SK-N-SH treated with all-trans-retinoic acid at 6 μM for 48 hours (cell line): Measurements from ENCODE around the gene MAPKBP1.

Source experiments
- ARNTL ChIP-seq: fragments of 450-650 bp; formaldehyde crosslinking; IDR thresholded peaks from 2 replicates; pipeline ENCODE4 v1.5.0; 2020; ENCODE audit warnings: low read depth, mild to moderate bottlenecking, moderate library complexity, borderline replicate concordance
- BACH2 ChIP-seq: fragments of 250-450 bp; sonication (Bioruptor Pico); IDR thresholded peaks from 2 replicates; pipeline ENCODE4 v1.9.0; 2021; ENCODE audit warnings: mild to moderate bottlenecking, borderline replicate concordance
- CSDC2 ChIP-seq: fragments of 250-450 bp; sonication (Bioruptor Pico); IDR thresholded peaks from 2 replicates; pipeline ENCODE4 v1.5.0; 2020; ENCODE audit warnings: mild to moderate bottlenecking, moderate library complexity
- ESRRG ChIP-seq: fragments of 250-450 bp; sonication (Bioruptor Pico); IDR thresholded peaks from 2 replicates; pipeline ENCODE4 v1.6.1; 2021; ENCODE audit warnings: mild to moderate bottlenecking
- GLIS3 ChIP-seq: fragments of 250-450 bp; sonication (Bioruptor Pico); IDR thresholded peaks from 2 replicates; pipeline ENCODE4 v1.5.0; 2020; ENCODE audit warnings: mild to moderate bottlenecking, moderate library complexity
- PPARA ChIP-seq: fragments of 250-450 bp; sonication (Bioruptor Pico); IDR thresholded peaks from 2 replicates; pipeline ENCODE4 v1.5.0; 2020; ENCODE audit warnings: mild to moderate bottlenecking, borderline replicate concordance
- RARB ChIP-seq: fragments of 250-450 bp; sonication (Bioruptor Pico); IDR thresholded peaks from 2 replicates; pipeline ENCODE4 v1.8.0; 2021; ENCODE audit warnings: mild to moderate bottlenecking, moderate library complexity
- TCF4 ChIP-seq: fragments of 250-450 bp; sonication (Bioruptor Pico); IDR thresholded peaks from 2 replicates; pipeline ENCODE4 v1.8.0; 2021; ENCODE audit warnings: mild to moderate bottlenecking, moderate library complexity, borderline replicate concordance
- ZFP30 ChIP-seq: fragments of 450-650 bp; formaldehyde crosslinking; IDR thresholded peaks from 2 replicates; pipeline ENCODE4 v1.5.0; 2022; ENCODE audit warnings: mild to moderate bottlenecking, moderate library complexity
- ZNF565 ChIP-seq: fragments of 450-650 bp; formaldehyde crosslinking; conservative IDR thresholded peaks from 2 replicates; pipeline ENCODE4 v1.5.0; 2020; ENCODE audit warnings: low read depth, mild to moderate bottlenecking, moderate library complexity
- TF ChIP-seq, protein P1 (sequence below): fragments of 250-450 bp; sonication (Bioruptor Pico); IDR thresholded peaks from 2 replicates; pipeline ENCODE4 v1.8.0; 2020; ENCODE audit warnings: mild to moderate bottlenecking, moderate library complexity, borderline replicate concordance
- TF ChIP-seq, protein P2 (sequence below): fragments of 250-450 bp; sonication (Bioruptor Pico); IDR thresholded peaks from 2 replicates; pipeline ENCODE4 v1.5.1; 2021; ENCODE audit warnings: mild to moderate bottlenecking, moderate library complexity
- TF ChIP-seq, protein P3 (sequence below): fragments of 250-450 bp; sonication (Bioruptor Pico); IDR thresholded peaks from 2 replicates; pipeline ENCODE4 v1.5.1; 2020; ENCODE audit warnings: low read depth, mild to moderate bottlenecking, moderate library complexity
- TF ChIP-seq, protein P4 (sequence below): fragments of 250-450 bp; sonication (Bioruptor Pico); IDR thresholded peaks from 2 replicates; pipeline ENCODE4 v1.5.0; 2020; ENCODE audit warnings: mild to moderate bottlenecking, moderate library complexity

DNA sequence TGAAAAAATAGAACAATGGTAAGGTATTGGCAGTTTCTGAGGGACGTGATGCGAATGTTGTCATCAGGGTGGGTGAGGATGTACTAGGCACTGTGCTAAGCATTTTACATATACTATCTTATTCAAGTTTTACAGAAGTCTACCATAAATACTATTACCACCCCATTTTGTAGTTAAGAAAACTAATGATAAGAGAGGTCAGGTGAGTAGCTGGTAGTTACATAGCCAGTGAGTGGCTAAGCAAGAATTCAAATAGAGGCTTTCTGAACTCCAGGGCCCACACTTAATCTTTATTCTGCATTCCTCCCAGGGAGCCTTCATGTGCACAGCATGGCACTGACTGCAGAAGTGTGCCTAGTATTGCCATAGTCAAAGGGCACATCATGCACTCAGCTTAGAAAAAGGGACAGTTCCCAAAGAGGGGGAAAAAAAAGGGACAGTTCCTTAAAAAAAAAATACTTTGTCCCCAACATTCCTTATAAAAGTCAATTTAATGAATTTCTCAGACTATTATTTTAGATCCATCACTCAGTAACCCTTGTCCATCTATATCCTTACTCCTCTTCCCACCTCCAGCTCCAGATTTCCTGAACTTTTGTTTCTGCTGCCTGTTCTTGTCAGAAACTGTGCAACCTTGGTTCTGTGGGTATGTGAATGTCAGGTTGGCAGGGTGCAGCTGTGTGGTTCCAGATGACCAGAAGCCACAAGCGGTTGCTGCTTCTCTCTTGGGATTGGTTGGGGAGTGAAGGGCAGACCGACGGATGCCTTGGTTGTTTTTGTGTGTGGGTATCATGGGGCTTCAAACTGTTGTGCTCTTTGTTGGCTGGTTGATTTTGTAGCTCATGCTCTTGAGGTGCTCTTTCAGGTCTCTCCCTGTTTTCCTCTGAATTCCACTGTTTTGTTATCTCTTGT lies 8.3 kb downstream of the MAPKBP1 start:
- TF ChIP-seq, protein P1, sequence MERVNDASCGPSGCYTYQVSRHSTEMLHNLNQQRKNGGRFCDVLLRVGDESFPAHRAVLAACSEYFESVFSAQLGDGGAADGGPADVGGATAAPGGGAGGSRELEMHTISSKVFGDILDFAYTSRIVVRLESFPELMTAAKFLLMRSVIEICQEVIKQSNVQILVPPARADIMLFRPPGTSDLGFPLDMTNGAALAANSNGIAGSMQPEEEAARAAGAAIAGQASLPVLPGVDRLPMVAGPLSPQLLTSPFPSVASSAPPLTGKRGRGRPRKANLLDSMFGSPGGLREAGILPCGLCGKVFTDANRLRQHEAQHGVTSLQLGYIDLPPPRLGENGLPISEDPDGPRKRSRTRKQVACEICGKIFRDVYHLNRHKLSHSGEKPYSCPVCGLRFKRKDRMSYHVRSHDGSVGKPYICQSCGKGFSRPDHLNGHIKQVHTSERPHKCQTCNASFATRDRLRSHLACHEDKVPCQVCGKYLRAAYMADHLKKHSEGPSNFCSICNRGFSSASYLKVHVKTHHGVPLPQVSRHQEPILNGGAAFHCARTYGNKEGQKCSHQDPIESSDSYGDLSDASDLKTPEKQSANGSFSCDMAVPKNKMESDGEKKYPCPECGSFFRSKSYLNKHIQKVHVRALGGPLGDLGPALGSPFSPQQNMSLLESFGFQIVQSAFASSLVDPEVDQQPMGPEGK: no peak
- TF ChIP-seq ZFP30 (no peak), ZNF565 (no peak), RARB (CRISPR knock-in tag) (no peak), TCF4 (CRISPR knock-in tag) (no peak), ESRRG (CRISPR knock-in tag) (no peak), BACH2 (CRISPR knock-in tag) (no peak), PPARA (CRISPR knock-in tag) (no peak), ARNTL (CRISPR knock-in tag) (no peak), CSDC2 (CRISPR knock-in tag) (no peak), GLIS3 (no peak)
- TF ChIP-seq, protein P2, sequence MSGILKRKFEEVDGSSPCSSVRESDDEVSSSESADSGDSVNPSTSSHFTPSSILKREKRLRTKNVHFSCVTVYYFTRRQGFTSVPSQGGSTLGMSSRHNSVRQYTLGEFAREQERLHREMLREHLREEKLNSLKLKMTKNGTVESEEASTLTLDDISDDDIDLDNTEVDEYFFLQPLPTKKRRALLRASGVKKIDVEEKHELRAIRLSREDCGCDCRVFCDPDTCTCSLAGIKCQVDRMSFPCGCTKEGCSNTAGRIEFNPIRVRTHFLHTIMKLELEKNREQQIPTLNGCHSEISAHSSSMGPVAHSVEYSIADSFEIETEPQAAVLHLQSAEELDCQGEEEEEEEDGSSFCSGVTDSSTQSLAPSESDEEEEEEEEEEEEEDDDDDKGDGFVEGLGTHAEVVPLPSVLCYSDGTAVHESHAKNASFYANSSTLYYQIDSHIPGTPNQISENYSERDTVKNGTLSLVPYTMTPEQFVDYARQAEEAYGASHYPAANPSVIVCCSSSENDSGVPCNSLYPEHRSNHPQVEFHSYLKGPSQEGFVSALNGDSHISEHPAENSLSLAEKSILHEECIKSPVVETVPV (CRISPR knock-in tag): no peak
- TF ChIP-seq, protein P3, sequence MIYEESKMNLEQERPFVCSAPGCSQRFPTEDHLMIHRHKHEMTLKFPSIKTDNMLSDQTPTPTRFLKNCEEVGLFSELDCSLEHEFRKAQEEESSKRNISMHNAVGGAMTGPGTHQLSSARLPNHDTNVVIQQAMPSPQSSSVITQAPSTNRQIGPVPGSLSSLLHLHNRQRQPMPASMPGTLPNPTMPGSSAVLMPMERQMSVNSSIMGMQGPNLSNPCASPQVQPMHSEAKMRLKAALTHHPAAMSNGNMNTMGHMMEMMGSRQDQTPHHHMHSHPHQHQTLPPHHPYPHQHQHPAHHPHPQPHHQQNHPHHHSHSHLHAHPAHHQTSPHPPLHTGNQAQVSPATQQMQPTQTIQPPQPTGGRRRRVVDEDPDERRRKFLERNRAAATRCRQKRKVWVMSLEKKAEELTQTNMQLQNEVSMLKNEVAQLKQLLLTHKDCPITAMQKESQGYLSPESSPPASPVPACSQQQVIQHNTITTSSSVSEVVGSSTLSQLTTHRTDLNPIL: no peak
- TF ChIP-seq, protein P4, sequence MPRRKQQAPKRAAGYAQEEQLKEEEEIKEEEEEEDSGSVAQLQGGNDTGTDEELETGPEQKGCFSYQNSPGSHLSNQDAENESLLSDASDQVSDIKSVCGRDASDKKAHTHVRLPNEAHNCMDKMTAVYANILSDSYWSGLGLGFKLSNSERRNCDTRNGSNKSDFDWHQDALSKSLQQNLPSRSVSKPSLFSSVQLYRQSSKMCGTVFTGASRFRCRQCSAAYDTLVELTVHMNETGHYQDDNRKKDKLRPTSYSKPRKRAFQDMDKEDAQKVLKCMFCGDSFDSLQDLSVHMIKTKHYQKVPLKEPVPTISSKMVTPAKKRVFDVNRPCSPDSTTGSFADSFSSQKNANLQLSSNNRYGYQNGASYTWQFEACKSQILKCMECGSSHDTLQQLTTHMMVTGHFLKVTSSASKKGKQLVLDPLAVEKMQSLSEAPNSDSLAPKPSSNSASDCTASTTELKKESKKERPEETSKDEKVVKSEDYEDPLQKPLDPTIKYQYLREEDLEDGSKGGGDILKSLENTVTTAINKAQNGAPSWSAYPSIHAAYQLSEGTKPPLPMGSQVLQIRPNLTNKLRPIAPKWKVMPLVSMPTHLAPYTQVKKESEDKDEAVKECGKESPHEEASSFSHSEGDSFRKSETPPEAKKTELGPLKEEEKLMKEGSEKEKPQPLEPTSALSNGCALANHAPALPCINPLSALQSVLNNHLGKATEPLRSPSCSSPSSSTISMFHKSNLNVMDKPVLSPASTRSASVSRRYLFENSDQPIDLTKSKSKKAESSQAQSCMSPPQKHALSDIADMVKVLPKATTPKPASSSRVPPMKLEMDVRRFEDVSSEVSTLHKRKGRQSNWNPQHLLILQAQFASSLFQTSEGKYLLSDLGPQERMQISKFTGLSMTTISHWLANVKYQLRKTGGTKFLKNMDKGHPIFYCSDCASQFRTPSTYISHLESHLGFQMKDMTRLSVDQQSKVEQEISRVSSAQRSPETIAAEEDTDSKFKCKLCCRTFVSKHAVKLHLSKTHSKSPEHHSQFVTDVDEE (CRISPR knock-in tag): no peak
